C4-2B (cell line): ENCODE data around the gene ADAM12.

Experiments
- ZFX ChIP-seq: fragments of 450-650 bp; IDR thresholded peaks from 2 replicates; pipeline ENCODE4 v1.6.1; 2017
- TF ChIP-seq, protein P1 (sequence below): fragments of 450-650 bp; conservative IDR thresholded peaks from 2 replicates; pipeline ENCODE4 v1.5.1; 2017; ENCODE audit warnings: mild to moderate bottlenecking

GRCh38 chr10:126390324-126390723, 2.0 kb upstream of the ADAM12 start:
- no peak for TF ChIP-seq ZFX
- TF ChIP-seq, protein P1, sequence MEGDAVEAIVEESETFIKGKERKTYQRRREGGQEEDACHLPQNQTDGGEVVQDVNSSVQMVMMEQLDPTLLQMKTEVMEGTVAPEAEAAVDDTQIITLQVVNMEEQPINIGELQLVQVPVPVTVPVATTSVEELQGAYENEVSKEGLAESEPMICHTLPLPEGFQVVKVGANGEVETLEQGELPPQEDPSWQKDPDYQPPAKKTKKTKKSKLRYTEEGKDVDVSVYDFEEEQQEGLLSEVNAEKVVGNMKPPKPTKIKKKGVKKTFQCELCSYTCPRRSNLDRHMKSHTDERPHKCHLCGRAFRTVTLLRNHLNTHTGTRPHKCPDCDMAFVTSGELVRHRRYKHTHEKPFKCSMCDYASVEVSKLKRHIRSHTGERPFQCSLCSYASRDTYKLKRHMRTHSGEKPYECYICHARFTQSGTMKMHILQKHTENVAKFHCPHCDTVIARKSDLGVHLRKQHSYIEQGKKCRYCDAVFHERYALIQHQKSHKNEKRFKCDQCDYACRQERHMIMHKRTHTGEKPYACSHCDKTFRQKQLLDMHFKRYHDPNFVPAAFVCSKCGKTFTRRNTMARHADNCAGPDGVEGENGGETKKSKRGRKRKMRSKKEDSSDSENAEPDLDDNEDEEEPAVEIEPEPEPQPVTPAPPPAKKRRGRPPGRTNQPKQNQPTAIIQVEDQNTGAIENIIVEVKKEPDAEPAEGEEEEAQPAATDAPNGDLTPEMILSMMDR, result no peak
